HG03571 (cell line): Measurements from ENCODE around the gene TEDC2.
"Not testable (repeated sequence)": the region's sequence is repeated elsewhere in the genome, so short reads cannot be mapped to it uniquely, and the experiment has no call there.

Source experiments
- ATAC-seq: cut with Tn5 transposase; IDR thresholded peaks from one replicate; pipeline ENCODE4 v1.9.1; 2021; ENCODE audit not compliant: unreplicated experiment

The TEDC2 gene

GRCh38 chr16:2437032-2437790 is 22.7 kb upstream of the TEDC2 start:
- no peak for ATAC-seq

GRCh38 chr16:2438121-2438520 is 21.8 kb upstream of the TEDC2 start:
- no peak for ATAC-seq

- no peak for ATAC-seq
Observed at GRCh38 chr16:2439598-2439997, 20.3 kb upstream of the TEDC2 start.

DNA sequence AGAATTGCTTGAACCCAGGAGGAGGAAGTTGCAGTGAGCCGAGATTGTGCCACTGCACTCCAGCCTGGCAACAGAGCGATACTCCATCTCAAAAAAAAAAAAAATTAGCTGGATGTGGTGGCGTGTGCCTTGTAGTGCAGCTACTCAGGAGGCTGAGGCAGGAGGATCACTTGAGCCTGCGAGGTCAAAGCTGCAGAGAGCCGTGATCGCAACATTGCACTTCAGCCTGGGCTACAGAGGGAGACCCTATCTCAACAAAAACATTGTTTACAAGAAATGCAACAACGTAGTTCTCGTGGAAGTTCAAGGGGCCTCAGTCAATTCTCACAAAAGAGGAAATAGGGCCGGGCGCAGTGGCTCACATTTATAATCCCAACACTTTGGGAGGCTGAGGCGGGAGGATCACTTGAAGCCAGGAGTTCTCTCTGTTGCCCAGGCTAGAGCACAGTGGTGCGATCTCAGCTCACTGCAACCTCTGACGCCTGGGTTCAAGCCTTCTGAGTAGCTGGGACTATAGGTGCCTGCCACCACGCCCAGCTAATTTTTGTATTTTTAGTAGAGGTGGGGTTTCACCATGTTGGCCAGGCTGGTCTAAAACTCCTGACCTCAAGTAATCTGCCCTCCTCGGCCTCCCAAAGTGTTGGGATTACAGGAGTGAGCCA is 18.6 kb upstream of the TEDC2 start:
- not testable (repeated sequence) for ATAC-seq

GRCh38 chr16:2443555-2443954 is 16.4 kb upstream of the TEDC2 start:
- no peak for ATAC-seq

DNA sequence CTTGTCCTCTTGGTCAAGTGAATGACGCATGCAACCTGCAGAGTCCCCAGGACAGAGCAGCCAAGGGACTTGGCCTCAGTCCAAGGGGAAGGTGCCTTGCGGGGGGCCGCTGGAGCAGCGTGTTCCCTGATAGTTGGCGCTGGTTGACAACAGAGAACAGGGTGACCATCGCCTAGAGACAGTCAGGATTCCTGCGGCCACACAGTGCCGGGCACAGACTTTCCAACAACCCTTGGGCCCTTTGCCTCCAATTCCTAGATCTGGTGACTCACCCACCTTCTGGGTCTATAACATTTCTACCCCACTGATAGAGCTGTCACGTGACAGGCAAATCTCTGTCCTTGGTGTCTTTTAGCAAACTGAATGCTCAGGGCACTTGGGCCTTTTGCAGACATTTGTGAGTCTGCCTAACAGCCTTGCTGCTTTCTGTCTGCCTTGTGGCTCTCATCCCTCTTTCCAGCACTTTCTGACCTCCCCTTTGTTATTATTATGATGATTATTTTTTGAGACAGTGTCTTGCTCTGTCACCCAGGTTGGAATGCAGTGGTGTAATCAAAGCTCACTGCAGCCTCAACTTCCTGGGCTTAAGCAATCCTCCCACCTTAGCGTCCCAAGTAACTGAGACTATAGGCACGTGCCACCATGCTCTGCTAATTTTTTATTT is 11.9 kb upstream of the TEDC2 start:
- no peak for ATAC-seq

GRCh38 chr16:2449118-2449517 is 10.8 kb upstream of the TEDC2 start:
- ATAC-seq, result no peak

GRCh38 chr16:2450535-2450934 is 9.4 kb upstream of the TEDC2 start:
- no peak for ATAC-seq

DNA sequence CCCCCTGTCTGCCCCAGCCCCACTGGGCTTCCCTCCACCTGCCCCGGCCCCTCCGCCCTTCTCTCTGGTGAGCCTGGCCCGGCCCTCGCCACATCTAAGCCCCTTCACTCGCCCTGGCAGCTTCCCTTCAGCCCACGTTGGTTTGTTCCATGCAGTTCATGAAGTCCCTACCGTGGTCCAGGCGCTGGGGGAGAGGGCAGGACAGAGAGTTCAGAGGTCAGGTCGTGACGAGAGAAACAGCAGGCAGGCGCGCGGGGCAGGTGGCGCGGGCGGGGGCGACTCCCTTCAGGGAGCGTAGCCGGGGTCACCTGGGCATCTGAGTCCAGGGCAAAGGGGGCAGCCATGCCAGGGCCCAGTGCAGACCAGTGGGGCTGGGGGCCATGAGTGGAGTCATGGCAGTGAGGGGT is 8.9 kb upstream of the TEDC2 start:
- ATAC-seq, result no peak

DNA sequence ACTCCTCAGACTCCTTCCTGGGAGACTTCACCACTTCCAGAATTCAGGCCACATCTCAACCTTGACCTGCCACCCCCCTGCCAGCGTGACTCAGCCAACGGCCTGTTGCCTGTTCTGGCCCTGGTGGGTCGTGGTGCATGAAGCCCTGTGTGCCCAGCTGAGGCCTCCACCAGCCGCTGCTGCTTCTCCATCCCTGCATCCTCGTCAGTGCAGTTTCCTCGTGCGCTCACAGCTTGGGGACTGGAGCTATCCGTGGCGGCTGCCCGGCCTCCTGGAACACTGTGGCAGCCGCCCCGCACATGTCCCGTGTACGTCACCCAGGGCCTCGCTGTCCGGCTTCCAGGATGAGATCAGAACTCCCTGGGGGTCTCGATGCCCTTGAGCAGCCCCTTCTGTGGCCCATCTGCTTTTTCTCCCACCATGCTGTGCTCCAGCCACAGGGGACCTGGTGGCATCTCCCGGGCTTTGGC is 8.0 kb upstream of the TEDC2 start:
- no peak for ATAC-seq

GRCh38 chr16:2452650-2453049 is 7.3 kb upstream of the TEDC2 start:
- ATAC-seq, result no peak

GRCh38 chr16:2455081-2455845 is 4.6 kb upstream of the TEDC2 start:
- ATAC-seq, result no peak

DNA sequence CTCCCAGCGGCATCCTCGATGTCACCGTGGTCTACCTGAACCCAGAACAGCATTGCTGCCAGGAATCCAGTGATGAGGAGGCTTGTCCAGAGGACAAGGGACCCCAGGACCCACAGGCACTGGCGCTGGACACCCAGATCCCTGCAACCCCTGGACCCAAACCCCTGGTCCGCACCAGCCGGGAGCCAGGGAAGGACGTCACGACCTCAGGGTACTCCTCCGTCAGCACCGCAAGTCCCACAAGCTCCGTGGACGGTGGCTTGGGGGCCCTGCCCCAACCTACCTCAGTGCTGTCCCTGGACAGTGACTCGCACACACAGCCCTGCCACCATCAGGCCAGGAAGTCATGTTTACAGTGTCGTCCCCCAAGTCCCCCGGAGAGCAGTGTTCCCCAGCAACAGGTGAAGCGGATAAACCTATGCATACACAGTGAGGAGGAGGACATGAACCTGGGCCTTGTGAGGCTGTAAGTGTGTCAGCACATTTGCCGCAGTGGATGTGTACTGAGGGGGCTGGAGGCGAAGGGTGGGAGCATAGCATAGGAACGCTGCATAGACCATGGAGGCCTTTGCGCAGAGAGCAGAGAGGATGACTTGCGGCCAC is 3.3 kb upstream of the TEDC2 start:
- no peak for ATAC-seq

DNA sequence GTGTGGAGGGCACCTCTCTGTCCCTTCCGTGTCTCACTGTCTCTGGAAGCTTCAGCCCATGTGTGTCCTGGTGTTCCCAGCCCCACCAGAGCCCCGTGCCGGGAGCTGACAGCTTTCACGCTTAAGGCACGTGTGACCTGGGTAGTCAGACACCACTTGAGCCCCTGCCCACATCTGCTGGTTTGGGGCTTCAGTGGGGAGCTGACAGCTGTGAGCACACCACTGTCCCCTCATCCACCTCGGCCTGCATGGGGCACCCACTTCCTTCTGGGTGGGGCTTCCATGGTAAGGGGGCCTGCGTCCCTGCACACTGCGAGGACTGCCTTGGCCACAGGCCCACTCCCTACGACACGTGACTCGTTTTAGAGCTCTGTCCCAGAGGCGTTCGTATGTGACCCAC is 2.6 kb upstream of the TEDC2 start:
- ATAC-seq, result no peak

DNA sequence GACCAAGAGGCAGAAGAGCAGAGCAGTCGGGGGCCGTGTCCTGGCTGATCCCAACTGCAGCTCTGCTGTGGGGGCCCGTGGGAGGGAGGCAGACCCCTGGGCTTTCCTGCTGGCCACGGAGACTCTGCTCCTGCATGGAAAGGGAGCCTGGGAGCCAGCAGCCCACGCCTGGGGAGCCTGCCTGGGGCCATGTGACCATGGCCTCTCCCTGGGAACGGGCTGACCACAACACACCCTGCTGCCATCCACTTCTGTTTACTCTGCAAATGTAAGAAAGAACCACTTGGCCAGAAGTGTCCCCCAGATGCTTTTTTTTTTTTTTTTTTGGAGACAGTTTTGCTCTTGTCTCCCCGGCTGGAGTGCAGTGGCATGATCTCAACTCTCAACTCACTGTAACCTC is 2.0 kb upstream of the TEDC2 start:
- no peak for ATAC-seq

- ATAC-seq, result no peak
Observed at GRCh38 chr16:2458887-2459646, 842 bp upstream of the TEDC2 start.

- ATAC-seq, result no peak
Observed at GRCh38 chr16:2460391-2460713, 443 bp downstream of the TEDC2 start.

DNA sequence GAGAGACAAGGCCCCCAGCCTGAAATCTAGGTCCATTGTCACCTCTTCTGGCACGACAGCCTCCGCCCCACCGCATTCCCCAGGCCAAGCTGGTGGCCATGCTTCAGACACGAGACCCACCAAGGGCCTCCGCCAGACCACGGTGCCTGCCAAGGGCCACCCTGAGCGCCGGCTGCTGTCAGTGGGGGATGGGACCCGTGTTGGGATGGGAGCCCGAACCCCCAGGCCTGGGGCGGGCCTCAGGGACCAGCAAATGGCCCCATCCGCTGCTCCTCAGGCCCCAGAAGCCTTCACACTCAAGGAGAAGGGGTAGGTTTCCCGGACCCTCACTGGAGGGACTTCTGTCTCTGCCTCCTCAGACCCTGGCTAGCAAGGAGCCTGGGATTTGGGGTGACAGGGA is 1.0 kb downstream of the TEDC2 start:
- no peak for ATAC-seq

GRCh38 chr16:2462031-2462866 is 2.3 kb downstream of the TEDC2 start:
- ATAC-seq, result no peak
